Ectodermal cell (in vitro differentiated cells): ENCODE results near the gene KLHL29.

Source experiments
- H3K27ac ChIP-seq: 2 replicates; pipeline ENCODE4 v1.7.0; 2013; ENCODE audit warnings: mild to moderate bottlenecking, low read depth, low read length; ENCODE audit not compliant: insufficient read depth, poor library complexity, severe bottlenecking
- H3K27me3 ChIP-seq: 2 replicates; pipeline ENCODE4 v1.7.0; 2013; ENCODE audit warnings: mild to moderate bottlenecking, low read length; ENCODE audit not compliant: insufficient read depth, control insufficient read depth, poor library complexity, severe bottlenecking
- H3K36me3 ChIP-seq: one replicate; pipeline ENCODE4 v1.7.0; 2013; ENCODE audit warnings: low read length; ENCODE audit not compliant: control insufficient read depth, insufficient read depth
- H3K4me1 ChIP-seq: one replicate; pipeline ENCODE4 v1.7.0; 2013; ENCODE audit warnings: low read length; ENCODE audit not compliant: control insufficient read depth, insufficient read depth
- H3K4me3 ChIP-seq: 2 replicates; pipeline ENCODE4 v1.7.0; 2013; ENCODE audit warnings: low read depth, low read length, control low read depth; ENCODE audit not compliant: insufficient read depth
- H3K9me3 ChIP-seq: 2 replicates; pipeline ENCODE4 v1.7.0; 2013; ENCODE audit warnings: mild to moderate bottlenecking, low read length, moderate library complexity; ENCODE audit not compliant: control insufficient read depth
- WGBS, 2 experiments: methylation state at CpG; one replicate each; pipeline ENCODE4 v1.1.7; 2013; ENCODE audit warnings: missing lambda C conversion rate in 2 of 2; 5-methylcytosine and 5-hydroxymethylcytosine counted together

Gene KLHL29

GRCh38 chr2:23563151-23563550 is 178.2 kb downstream of the KLHL29 start:
- 84 to 86% methylated on average over 10 of the region's 10 CpGs for WGBS, 2 experiments
- peaks cover 2% of the 10 kb centered on the region for H3K4me1 ChIP-seq
- H3K27ac ChIP-seq = no peak overlapping the region

DNA sequence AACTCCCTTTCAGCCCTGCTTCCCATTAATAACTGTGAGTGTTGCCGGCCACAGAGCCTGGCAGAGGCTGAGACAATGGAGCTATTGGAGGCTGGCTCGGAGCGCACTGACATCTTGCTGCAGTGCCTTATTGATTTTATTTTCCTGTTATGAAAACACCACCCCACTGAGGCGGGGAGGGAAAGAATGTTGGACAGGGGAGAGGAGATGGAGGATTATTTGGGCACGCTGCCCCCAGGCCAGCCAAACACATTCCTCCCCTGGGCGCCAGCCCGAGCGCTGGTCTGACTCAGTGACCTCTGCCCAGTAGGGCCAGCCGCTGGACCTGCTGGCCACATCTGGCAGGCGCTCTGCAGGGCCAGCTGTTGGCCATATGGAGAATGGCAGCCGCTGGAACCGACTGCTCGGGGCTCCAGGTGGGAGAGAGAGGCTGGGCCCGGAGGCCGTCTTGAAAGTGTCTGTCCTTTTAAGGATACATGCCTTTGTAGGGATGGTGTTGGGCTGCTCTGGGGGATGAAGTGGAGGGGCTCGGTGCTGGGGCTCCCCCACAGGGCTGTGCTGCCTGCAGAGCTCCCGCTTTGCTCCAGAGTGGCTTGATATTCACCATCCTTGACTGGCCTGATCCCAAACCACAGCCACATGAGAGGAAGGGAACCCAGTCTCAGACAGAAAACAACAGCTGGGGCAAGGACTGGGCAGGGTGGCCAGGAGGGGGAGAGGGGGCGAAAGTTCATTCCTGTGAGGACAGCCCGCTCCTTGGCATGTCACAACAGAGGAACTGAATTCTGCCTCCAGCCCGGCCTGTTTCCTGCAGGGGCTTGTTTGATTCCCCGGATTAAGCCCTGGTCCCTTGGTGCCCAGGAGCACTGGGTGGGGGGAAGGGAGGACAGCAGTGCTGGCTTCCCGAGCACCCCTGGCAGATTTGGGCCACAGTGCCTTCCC is 179.0 kb downstream of the KLHL29 start:
- Histone ChIP-seq H3K9me3 (no peaks in the 10 kb centered on the region), H3K4me3 (no peak overlapping the region), H3K4me1 (peaks cover 2% of the 10 kb centered on the region), H3K36me3 (no peaks in the 10 kb centered on the region), H3K27me3 (no peaks in the 10 kb centered on the region), H3K27ac (peak overlapping the region; percentile 63)
- WGBS, 2 experiments = 77 to 79% methylated on average over 22 of the region's 22 CpGs

More at GRCh38 chr2:23563151-23563550, 178.2 kb downstream of the KLHL29 start:
- no peaks in the 10 kb centered on the region for H3K27me3 ChIP-seq
- no peaks in the 10 kb centered on the region for H3K36me3 ChIP-seq
- H3K4me3 ChIP-seq = no peak overlapping the region
- no peaks in the 10 kb centered on the region for H3K9me3 ChIP-seq

DNA sequence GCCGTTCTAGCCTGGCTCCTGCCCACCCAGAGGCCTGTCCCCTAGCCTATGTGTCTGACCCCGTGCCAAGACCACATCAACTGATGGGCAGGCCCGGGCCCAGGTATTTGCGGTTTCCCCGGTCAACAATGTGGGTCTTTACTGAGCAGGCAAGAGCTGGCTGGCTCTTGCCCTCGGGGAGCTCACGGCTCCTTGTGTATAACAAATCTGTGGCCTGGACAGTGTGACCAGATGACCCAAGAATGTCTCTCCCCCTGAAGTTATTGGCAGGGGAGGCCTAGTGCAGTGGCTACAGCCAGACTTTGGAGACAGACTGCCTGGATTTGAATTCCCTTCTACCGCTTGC is 179.6 kb downstream of the KLHL29 start:
- Histone ChIP-seq H3K27me3 (no peaks in the 10 kb centered on the region), H3K4me3 (no peak overlapping the region), H3K9me3 (no peaks in the 10 kb centered on the region), H3K36me3 (no peaks in the 10 kb centered on the region), H3K4me1 (peaks cover 2% of the 10 kb centered on the region), H3K27ac (no peak overlapping the region)
- 94 to 95% methylated on average over 8 of the region's 8 CpGs for WGBS, 2 experiments

GRCh38 chr2:23565374-23565773 is 180.4 kb downstream of the KLHL29 start:
- WGBS, 2 experiments = 94 to 95% methylated on average over 9 of the region's 9 CpGs
- H3K9me3 ChIP-seq = no peaks in the 10 kb centered on the region
- no peak overlapping the region for H3K27ac ChIP-seq
- no peaks in the 10 kb centered on the region for H3K27me3 ChIP-seq
- H3K4me1 ChIP-seq = peaks cover 2% of the 10 kb centered on the region
- no peaks in the 10 kb centered on the region for H3K36me3 ChIP-seq
- H3K4me3 ChIP-seq = no peak overlapping the region

DNA sequence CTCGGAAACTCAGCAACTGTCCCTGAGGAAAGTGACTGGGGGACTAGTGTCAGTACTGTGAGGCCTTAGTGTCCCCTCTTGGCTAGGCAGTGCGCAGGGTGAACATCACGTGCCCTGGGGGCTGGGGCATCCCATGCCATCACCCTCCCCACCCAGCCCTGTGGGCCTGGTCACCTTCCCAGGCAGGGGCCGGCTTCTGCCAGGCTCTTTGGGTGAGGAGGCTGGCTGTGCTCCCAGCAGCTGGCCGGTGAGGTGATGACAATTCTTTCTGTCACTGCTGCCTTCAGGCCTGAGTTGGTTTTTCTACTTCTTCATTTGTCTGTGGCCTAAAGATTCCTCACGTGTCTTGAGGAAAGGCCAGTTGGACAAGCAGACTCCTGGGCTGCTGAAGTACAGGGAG is 180.8 kb downstream of the KLHL29 start:
- WGBS, 2 experiments = 92 to 94% methylated on average over 6 of the region's 6 CpGs
- H3K27ac ChIP-seq = no peak overlapping the region

DNA sequence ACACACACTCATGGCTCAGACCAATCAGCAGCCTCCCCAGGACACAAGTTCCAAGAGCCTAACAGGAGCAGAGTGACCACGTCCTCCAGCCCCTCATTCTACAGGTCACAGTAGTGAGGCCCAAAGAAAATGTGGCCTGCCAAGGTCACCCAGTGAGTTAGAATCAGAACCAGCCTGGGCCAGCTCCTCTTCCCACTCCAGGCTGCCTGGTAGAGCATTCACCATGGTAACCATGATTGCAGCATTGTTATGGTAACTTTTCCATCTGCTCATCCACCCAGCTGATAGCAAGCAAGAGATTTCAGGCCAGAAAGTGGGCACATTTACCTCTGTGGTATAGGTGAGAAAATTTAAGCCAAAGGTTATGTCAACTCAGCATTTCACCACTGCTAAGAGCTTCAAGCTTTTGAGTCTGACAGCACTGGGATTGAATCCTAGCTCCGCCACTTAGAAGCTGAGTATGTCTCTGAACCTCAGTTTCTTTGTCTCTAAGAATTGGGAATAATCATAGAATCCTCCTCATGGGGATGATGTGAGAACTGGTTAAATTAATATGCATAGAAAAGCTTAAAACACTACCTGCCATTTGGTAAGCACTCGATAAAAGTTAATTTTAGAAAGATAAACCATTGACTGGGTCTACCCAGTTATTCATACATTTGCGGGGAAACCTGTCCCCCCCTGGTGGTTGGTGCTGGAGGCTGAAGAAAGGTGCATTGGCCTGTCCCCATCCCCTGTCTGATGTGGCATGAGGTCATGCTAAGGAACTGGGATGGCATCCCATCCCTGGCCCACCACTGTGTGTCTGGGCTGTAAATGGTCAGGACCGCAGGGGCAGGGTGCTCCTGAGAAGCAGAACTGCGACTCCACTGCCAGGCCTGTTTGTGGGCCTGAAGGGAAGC is 181.5 kb downstream of the KLHL29 start:
- H3K27ac ChIP-seq = no peak overlapping the region
- H3K9me3 ChIP-seq = no peaks in the 10 kb centered on the region
- H3K27me3 ChIP-seq = no peaks in the 10 kb centered on the region
- H3K36me3 ChIP-seq = no peaks in the 10 kb centered on the region
- WGBS, 2 experiments = 87 to 91% methylated on average over 6 of the region's 6 CpGs
- peaks cover 2% of the 10 kb centered on the region for H3K4me1 ChIP-seq
- H3K4me3 ChIP-seq = no peak overlapping the region

More for the DNA sequence above, 180.8 kb downstream of the KLHL29 start:
- H3K9me3 ChIP-seq = no peaks in the 10 kb centered on the region
- H3K4me1 ChIP-seq = peaks cover 2% of the 10 kb centered on the region
- no peaks in the 10 kb centered on the region for H3K36me3 ChIP-seq
- no peaks in the 10 kb centered on the region for H3K27me3 ChIP-seq
- no peak overlapping the region for H3K4me3 ChIP-seq

GRCh38 chr2:23567161-23567756 is 182.3 kb downstream of the KLHL29 start:
- Histone ChIP-seq H3K4me3 (no peak overlapping the region), H3K36me3 (no peaks in the 10 kb centered on the region), H3K4me1 (peaks cover 2% of the 10 kb centered on the region), H3K27ac (no peak overlapping the region), H3K9me3 (no peaks in the 10 kb centered on the region), H3K27me3 (no peaks in the 10 kb centered on the region)
- 91 to 93% methylated on average over 15 of the region's 15 CpGs for WGBS, 2 experiments

GRCh38 chr2:23568211-23568610 is 183.2 kb downstream of the KLHL29 start:
- 93 to 94% methylated on average over 2 of the region's 2 CpGs for whole genome bisulfite sequencing, 2 experiments
- no peaks in the 10 kb centered on the region for H3K9me3 ChIP-seq
- no peaks in the 10 kb centered on the region for H3K36me3 ChIP-seq
- peaks cover 2% of the 10 kb centered on the region for H3K4me1 ChIP-seq
- no peaks in the 10 kb centered on the region for H3K27me3 ChIP-seq
- no peak overlapping the region for H3K4me3 ChIP-seq
- no peak overlapping the region for H3K27ac ChIP-seq

- Histone ChIP-seq H3K4me3 (no peak overlapping the region), H3K27ac (no peak overlapping the region), H3K36me3 (no peaks in the 10 kb centered on the region), H3K4me1 (peaks cover 2% of the 10 kb centered on the region), H3K27me3 (no peaks in the 10 kb centered on the region), H3K9me3 (no peaks in the 10 kb centered on the region)
- 94 to 95% methylated on average over 3 of the region's 3 CpGs for WGBS, 2 experiments
Measured at GRCh38 chr2:23568626-23569190, 183.7 kb downstream of the KLHL29 start.
